Sigmoid colon (tissue), 3 donors: ENCODE measurements around the gene TTC39A.

Source experiments
- CTCF ChIP-seq, 4 experiments: fragments of 450-650 bp in 3 of 4; fragments of 200-600 bp in 1 of 4; IDR thresholded peaks; one replicate each; pipeline ENCODE4 v1.5.1; 2016 to 2019; ENCODE audit warnings: antibody characterized with exemption in 4 of 4, mild to moderate bottlenecking in 3 of 4, moderate library complexity in 2 of 4
- POLR2A ChIP-seq, 2 donors: fragments of 450-650 bp; IDR thresholded peaks; one replicate each; pipeline ENCODE4 v1.6.1; 2016; ENCODE audit warnings: antibody characterized with exemption in 2 of 2, mild to moderate bottlenecking in 2 of 2, moderate library complexity in 2 of 2

DNA sequence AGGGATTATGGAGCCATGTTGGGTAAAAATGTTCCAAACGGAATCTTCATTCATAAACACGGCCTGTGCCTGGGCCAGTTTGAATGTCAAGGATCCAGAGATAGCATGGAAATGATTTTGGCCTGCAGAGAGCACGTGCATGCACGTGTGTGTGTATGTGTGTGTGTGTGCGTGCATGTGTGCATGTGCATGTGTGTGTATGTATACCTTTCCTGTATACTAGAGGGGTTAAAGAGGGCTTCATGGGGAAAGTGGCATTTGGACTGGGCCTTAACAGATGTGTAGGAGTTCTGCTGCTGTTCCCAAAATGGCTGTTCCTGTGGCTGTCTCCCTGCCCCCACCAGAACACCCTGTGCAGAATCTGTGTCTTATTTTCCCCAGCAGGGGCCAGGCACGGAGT, 21.7 kb downstream of the TTC39A start:
- TF ChIP-seq CTCF (IDR thresholded peaks at IDR 0.05) (no peak), POLR2A (IDR thresholded peaks at IDR 0.05) (no peak)
